T-helper 2 cell treated with Interferon-gamma antibody and Interleukin-4, amounts not matched to agents 5 μg/mL and 100 μg/mL, for 36 hours (primary cell): ENCODE results near the gene KRTAP1-1.
"Not testable (repeated sequence)": the region's sequence is repeated elsewhere in the genome, so short reads cannot be mapped to it uniquely, and the experiment has no call there.

Experiments used
- DNase-seq: peaks from one replicate; pipeline ENCODE4 v3.0.0; 2021; ENCODE audit warnings: low spot score
- H3K27ac Mint-ChIP-seq: one replicate; pipeline ENCODE4 v1.8.0; 2021; ENCODE audit warnings: mild to moderate bottlenecking, mixed read lengths
- H3K27me3 Mint-ChIP-seq: one replicate; pipeline ENCODE4 v1.8.0; 2021; ENCODE audit warnings: low read depth, mixed read lengths
- H3K36me3 Mint-ChIP-seq: one replicate; pipeline ENCODE4 v1.8.0; 2021; ENCODE audit warnings: low read depth, mixed read lengths
- H3K4me1 Mint-ChIP-seq: one replicate; pipeline ENCODE4 v1.8.0; 2021; ENCODE audit warnings: low read depth, mixed read lengths
- H3K4me3 Mint-ChIP-seq: one replicate; pipeline ENCODE4 v1.8.0; 2022; ENCODE audit warnings: mild to moderate bottlenecking, moderate library complexity, mixed read lengths
- H3K9me3 Mint-ChIP-seq: one replicate; pipeline ENCODE4 v1.8.0; 2021; ENCODE audit warnings: mixed read lengths

The KRTAP1-1 gene

DNA sequence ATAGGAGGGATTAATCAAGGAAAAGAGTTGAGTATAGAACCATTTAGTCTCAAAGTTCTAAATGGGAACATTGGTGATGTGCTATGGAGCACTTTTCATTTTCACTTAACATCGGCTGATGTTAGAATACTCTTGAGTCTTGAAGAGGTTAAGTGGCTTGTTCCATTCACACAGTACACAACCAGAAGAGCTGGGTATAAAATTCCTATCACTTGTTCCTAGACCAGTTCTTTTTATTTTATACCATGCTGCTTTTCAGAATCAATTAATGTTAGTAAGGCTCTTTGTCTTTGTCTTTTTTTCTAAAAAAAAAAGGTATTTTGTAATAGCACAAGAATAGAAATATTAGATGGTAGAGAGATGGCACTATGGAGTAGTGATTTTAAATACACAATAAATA, 1.7 kb upstream of the KRTAP1-1 start:
- H3K27me3 Mint-ChIP-seq, result peaks cover 6% of the 10 kb centered on the region
- H3K9me3 Mint-ChIP-seq, result peaks cover 5% of the 10 kb centered on the region
- no peak overlapping the region for H3K4me3 Mint-ChIP-seq
- no peak for DNase-seq
- no peaks in the 10 kb centered on the region for H3K36me3 Mint-ChIP-seq
- H3K27ac Mint-ChIP-seq, result no peak overlapping the region
- no peaks in the 10 kb centered on the region for H3K4me1 Mint-ChIP-seq

- no peak overlapping the region for H3K4me3 Mint-ChIP-seq
- H3K27ac Mint-ChIP-seq, result no peak overlapping the region
- no peak for DNase-seq
- peaks cover 3% of the 10 kb centered on the region for H3K27me3 Mint-ChIP-seq
- no peaks in the 10 kb centered on the region for H3K4me1 Mint-ChIP-seq
- no peaks in the 10 kb centered on the region for H3K36me3 Mint-ChIP-seq
- H3K9me3 Mint-ChIP-seq, result no peaks in the 10 kb centered on the region
Measured at GRCh38 chr17:41037853-41038350, 3.3 kb downstream of the KRTAP1-1 start.

- not testable (repeated sequence) for H3K4me3 Mint-ChIP-seq, H3K9me3 Mint-ChIP-seq, H3K27ac Mint-ChIP-seq
Measured at GRCh38 chr17:41034346-41034935, 6.8 kb downstream of the KRTAP1-1 start, which contains the start of gene KRTAP1-3. KRTAP1-3 (minus strand) TSS chr17:41034874; CDS start chr17:41034821, 53 bp downstream.

GRCh38 chr17:41029633-41030245, 11.5 kb downstream of the KRTAP1-1 start, which contains the start of gene KRTAP1-4:
KRTAP1-4 (minus strand) TSS chr17:41030195; CDS start chr17:41030078, 117 bp downstream.
- H3K4me1 Mint-ChIP-seq, result no peaks in the 10 kb centered on the region
- no peak within 1 kb of the TSS for H3K27ac Mint-ChIP-seq
- no peaks in the 10 kb centered on the region for H3K9me3 Mint-ChIP-seq
- H3K4me3 Mint-ChIP-seq, result no peak within 1 kb of the TSS
- no peak for DNase-seq
- no peaks in the 10 kb centered on the region for H3K36me3 Mint-ChIP-seq
- peaks cover 11% of the 10 kb centered on the region for H3K27me3 Mint-ChIP-seq

More at GRCh38 chr17:41034346-41034935, 6.8 kb downstream of the KRTAP1-1 start, which contains the start of gene KRTAP1-3:
- not testable (repeated sequence) for DNase-seq, H3K27me3 Mint-ChIP-seq, H3K36me3 Mint-ChIP-seq, H3K4me1 Mint-ChIP-seq

DNA sequence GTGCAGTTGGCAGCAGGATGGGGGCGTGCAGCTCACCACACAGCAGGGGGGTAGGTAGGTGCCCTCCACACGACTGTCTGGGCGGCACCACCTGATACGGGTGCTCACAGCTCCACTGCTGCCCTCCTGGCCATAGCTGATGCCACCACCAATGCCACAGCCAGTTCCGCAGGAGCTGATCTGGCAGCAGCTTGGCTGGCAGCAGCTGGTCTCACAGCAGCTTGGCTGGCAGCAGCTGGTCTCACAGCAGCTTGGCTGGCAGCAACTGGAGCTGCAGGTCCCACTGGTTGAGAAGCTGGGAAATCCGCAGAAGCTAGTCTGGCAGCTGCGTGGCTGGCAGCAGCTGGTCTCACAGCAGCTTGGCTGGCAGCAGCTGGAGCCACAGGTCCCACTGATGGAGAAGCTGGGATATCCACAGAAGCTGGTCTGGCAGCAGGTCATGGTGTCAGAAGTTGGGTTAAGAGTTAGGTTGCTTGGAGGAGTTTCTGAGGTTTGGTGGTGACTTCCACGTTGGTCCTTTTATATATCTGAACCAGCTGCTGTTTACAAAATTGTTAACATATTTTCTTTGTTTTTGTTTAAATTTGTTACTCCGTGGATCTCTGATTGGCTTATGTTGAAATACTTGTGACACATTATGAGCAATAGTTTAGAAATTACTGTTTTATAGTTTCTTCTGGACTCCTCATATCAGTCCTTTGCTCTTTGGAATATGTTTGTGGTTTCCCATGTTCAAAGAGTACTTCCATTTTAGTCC, 14.4 kb downstream of the KRTAP1-1 start, which contains the start of gene KRTAP1-5:
Gene KRTAP1-5 (minus strand): TSS at position 494 of the 757 bp plus-strand sequence. CDS start 53 bp downstream, at position 441.
- Mint-ChIP-seq H3K27me3 (peaks cover 23% of the 10 kb centered on the region), H3K36me3 (no peaks in the 10 kb centered on the region), H3K4me1 (no peaks in the 10 kb centered on the region), H3K9me3 (no peaks in the 10 kb centered on the region), H3K27ac (no peak within 1 kb of the TSS), H3K4me3 (no peak within 1 kb of the TSS)
- DNase-seq, result no peak

DNA sequence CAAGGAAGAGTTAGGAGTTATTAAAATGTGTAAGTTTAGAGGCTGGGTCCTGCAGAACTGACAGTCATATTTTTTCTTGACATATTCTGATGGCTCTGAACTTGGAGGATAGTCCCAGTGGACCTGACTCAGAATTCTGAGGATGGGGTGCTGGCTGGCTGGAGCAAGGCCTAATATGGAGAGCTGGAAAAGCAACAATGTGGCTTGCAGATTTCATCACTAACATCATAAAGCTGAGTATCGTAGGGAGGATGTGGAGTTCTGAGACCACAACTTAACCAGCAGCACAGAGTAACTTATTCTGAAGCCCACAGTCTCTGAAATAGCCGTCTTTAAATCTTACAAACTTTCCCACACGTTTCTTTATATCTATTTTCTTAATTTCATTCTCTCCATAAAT, 16.6 kb downstream of the KRTAP1-1 start:
- Mint-ChIP-seq H3K4me3 (no peak overlapping the region), H3K4me1 (no peaks in the 10 kb centered on the region), H3K36me3 (no peaks in the 10 kb centered on the region), H3K27ac (no peak overlapping the region), H3K9me3 (no peaks in the 10 kb centered on the region), H3K27me3 (peaks cover 21% of the 10 kb centered on the region)
- DNase-seq, result no peak

DNA sequence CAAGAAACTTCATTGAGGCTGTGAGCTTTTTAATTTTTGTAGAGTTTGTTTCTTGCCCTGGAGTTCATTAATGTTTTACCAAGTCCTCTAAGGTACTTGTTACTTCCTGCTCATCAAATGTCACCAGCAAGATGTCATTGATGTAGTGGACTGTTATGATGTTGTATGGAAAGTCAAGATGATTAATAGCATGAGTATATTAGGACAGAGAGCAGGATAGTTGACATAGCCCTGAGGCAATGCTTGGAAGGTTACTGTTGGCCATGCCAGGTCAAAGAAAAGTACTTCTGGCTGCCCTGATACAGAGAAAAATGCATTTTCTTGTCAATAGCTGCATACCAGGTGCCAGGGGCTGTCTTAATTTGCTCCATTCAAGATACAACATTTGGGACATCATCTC, 20.9 kb downstream of the KRTAP1-1 start:
- Mint-ChIP-seq H3K27ac (no peak overlapping the region), H3K4me1 (no peaks in the 10 kb centered on the region), H3K27me3 (peaks cover 15% of the 10 kb centered on the region), H3K36me3 (no peaks in the 10 kb centered on the region), H3K4me3 (no peak overlapping the region), H3K9me3 (no peaks in the 10 kb centered on the region)
- DNase-seq, result no peak

- no peak overlapping the region for H3K27ac Mint-ChIP-seq
- no peak overlapping the region for H3K4me3 Mint-ChIP-seq
- no peak for DNase-seq
- H3K27me3 Mint-ChIP-seq, result peaks cover 13% of the 10 kb centered on the region
- no peaks in the 10 kb centered on the region for H3K36me3 Mint-ChIP-seq
- no peaks in the 10 kb centered on the region for H3K4me1 Mint-ChIP-seq
- H3K9me3 Mint-ChIP-seq, result no peaks in the 10 kb centered on the region
Measured at GRCh38 chr17:41019415-41019814, 21.8 kb downstream of the KRTAP1-1 start.

DNA sequence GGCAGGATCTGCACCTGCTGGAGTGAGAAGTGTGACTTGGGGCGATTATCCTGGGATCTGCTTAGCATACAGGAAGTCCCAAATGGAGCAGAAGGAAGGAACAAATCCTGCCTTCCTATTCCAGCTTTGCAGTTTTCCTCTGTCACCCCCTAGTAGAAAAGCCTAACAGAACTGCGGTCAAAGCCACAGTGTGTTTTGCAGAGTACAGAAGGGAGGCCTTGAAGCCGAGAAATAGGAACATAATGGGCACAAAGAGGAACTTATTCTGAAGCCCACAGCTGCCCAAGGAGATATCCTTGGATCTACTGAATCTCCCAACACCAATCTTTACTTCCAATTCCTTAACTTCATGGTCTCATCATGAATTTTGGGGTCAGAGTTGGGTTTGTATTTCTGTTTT, 22.7 kb downstream of the KRTAP1-1 start:
- peaks cover 9% of the 10 kb centered on the region for H3K27me3 Mint-ChIP-seq

DNA sequence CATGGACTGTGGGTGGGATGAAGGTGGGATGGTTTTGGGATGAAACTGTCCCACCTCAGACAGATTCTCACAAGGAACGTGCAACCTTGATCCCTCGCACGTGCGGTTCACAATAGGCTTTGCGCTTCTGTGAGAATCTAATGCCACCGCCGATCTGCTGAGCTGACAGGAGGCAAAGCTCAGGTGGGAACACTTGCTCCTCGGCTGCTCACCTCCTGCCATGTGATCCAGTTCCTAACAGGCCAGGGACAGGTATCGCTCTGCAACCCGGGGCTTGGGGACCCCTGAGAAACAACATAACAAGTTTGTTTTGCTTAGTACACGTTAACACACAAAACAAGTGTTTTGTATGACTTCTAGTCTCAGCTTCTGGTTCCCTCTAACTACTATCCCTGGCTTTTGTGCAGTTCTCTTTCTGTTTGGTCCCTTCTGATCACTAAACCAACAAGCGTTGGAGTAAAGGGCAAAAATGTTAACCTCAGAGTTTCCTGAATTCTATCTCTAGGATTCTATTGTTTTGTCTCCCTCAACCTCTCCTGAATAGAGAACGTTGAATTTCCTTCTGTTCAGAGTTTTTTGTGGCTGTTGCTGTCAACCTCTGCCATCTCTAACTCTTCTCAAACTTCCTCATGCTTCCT, 24.6 kb downstream of the KRTAP1-1 start:
- no peak for DNase-seq
- H3K9me3 Mint-ChIP-seq, result no peaks in the 10 kb centered on the region
- no peaks in the 10 kb centered on the region for H3K36me3 Mint-ChIP-seq
- peaks cover 2% of the 10 kb centered on the region for H3K27me3 Mint-ChIP-seq
- no peak overlapping the region for H3K4me3 Mint-ChIP-seq
- no peaks in the 10 kb centered on the region for H3K4me1 Mint-ChIP-seq
- no peak overlapping the region for H3K27ac Mint-ChIP-seq

More for the DNA sequence above, 22.7 kb downstream of the KRTAP1-1 start:
- no peak overlapping the region for H3K27ac Mint-ChIP-seq
- no peak overlapping the region for H3K4me3 Mint-ChIP-seq
- no peak for DNase-seq
- no peaks in the 10 kb centered on the region for H3K36me3 Mint-ChIP-seq
- H3K4me1 Mint-ChIP-seq, result no peaks in the 10 kb centered on the region
- no peaks in the 10 kb centered on the region for H3K9me3 Mint-ChIP-seq

GRCh38 chr17:41015454-41015853, 25.8 kb downstream of the KRTAP1-1 start:
- Mint-ChIP-seq H3K9me3 (no peaks in the 10 kb centered on the region), H3K36me3 (no peaks in the 10 kb centered on the region), H3K4me1 (no peaks in the 10 kb centered on the region), H3K4me3 (no peak overlapping the region), H3K27me3 (peaks cover 6% of the 10 kb centered on the region), H3K27ac (no peak overlapping the region)
- no peak for DNase-seq

GRCh38 chr17:41013606-41014005, 27.6 kb downstream of the KRTAP1-1 start:
- H3K27ac Mint-ChIP-seq, result no peak overlapping the region

DNA sequence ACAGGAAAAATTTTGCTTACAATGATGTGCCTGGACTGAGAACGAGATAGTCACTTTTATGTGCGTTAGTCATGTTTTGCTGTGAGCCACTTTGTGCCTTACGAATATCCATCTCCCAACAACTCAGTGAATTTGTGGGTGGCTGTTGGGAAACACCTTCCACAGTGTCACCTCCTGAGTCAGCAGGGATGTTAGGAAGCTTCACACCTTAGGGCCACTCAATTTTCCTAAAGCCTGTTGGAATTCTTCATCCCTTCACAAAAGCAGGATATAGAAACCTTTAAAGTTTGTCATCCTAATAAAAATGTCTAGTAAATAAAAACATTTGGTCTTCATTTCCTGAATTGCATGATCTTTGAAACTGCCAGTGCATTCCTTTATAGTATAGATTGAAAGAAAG, 28.1 kb downstream of the KRTAP1-1 start:
- H3K27ac Mint-ChIP-seq, result no peak overlapping the region

More at GRCh38 chr17:41013606-41014005, 27.6 kb downstream of the KRTAP1-1 start:
- no peaks in the 10 kb centered on the region for H3K36me3 Mint-ChIP-seq
- H3K4me3 Mint-ChIP-seq, result no peak overlapping the region
- no peaks in the 10 kb centered on the region for H3K9me3 Mint-ChIP-seq
- H3K4me1 Mint-ChIP-seq, result no peaks in the 10 kb centered on the region
- H3K27me3 Mint-ChIP-seq, result peaks cover 11% of the 10 kb centered on the region
- DNase-seq, result no peak

More for the DNA sequence above, 28.1 kb downstream of the KRTAP1-1 start:
- H3K27me3 Mint-ChIP-seq, result peaks cover 11% of the 10 kb centered on the region
- H3K4me1 Mint-ChIP-seq, result no peaks in the 10 kb centered on the region
- H3K4me3 Mint-ChIP-seq, result no peak overlapping the region
- H3K36me3 Mint-ChIP-seq, result no peaks in the 10 kb centered on the region
- H3K9me3 Mint-ChIP-seq, result no peaks in the 10 kb centered on the region
- DNase-seq, result no peak
